Measurements from ENCODE around the gene CASP8.

Gene CASP8

DNA sequence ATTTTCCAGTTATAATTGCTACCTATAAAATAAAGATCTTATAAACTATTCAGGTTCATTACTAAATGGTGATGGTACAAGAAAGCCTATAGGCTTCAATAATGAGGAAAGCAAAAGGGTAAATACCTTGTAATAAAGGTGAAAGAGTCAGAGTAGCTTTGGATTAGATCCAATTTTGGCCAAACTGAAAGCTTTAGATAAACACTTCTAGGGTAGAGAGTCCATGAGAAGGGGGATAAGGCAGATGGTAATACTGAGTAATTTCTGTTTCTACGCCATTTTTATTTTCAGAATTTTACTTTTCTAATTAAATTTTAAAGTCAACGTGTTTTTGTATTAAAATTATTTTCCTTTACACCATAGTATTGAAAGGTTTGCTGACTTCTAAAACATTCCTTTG, 9.4 kb downstream of the CASP8 start:
- TF ChIP-seq, protein P1, sequence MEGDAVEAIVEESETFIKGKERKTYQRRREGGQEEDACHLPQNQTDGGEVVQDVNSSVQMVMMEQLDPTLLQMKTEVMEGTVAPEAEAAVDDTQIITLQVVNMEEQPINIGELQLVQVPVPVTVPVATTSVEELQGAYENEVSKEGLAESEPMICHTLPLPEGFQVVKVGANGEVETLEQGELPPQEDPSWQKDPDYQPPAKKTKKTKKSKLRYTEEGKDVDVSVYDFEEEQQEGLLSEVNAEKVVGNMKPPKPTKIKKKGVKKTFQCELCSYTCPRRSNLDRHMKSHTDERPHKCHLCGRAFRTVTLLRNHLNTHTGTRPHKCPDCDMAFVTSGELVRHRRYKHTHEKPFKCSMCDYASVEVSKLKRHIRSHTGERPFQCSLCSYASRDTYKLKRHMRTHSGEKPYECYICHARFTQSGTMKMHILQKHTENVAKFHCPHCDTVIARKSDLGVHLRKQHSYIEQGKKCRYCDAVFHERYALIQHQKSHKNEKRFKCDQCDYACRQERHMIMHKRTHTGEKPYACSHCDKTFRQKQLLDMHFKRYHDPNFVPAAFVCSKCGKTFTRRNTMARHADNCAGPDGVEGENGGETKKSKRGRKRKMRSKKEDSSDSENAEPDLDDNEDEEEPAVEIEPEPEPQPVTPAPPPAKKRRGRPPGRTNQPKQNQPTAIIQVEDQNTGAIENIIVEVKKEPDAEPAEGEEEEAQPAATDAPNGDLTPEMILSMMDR (IDR thresholded peaks at IDR 0.05; ENCODE audit: control insufficient read depth, insufficient read depth, low read depth, low read length, missing control alignments) = no peak
- DNase-seq (ENCODE audit: low read depth) = no peak
- H3K4me3 ChIP-seq (ENCODE audit: control insufficient read depth, low read depth, low read length) = no peak overlapping the region

- no peak for DNase-seq (ENCODE audit: low read depth)
- H3K4me3 ChIP-seq (ENCODE audit: control insufficient read depth, low read depth, low read length) = no peak overlapping the region
- TF ChIP-seq, protein P1 (IDR thresholded peaks at IDR 0.05; ENCODE audit: control insufficient read depth, insufficient read depth, low read depth, low read length, missing control alignments) = no peak
Observed at GRCh38 chr2:201270293-201271001, 10.1 kb downstream of the CASP8 start.

DNA sequence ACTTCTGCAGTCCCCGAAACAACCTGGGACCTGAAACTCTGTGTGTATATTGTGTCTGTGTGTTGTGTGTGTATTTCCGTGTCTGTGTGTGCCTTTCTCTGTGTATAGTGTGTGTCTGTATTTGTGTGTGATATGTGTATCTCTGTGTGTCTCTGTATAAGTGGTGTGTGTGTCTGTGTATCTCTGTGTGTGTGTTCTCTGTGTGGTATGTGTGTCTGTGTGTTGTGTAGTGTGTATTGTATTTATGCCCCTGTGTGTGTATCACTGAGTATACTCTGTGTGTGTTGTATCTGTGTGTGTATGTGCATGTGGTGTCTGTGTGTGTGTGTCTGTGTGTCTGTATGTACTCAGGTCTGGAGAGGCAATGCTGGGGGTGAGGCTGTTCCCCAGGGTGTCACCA, 11.6 kb downstream of the CASP8 start:
- no peak overlapping the region for H3K4me3 ChIP-seq (ENCODE audit: control insufficient read depth, low read depth, low read length)
- DNase-seq (ENCODE audit: low read depth) = no peak
- TF ChIP-seq, protein P1 (IDR thresholded peaks at IDR 0.05; ENCODE audit: control insufficient read depth, insufficient read depth, low read depth, low read length, missing control alignments) = no peak

GRCh38 chr2:201273330-201273983, 13.1 kb downstream of the CASP8 start:
- H3K4me3 ChIP-seq (ENCODE audit: control insufficient read depth, low read depth, low read length) = no peak overlapping the region
- TF ChIP-seq, protein P1 (IDR thresholded peaks at IDR 0.05; ENCODE audit: control insufficient read depth, insufficient read depth, low read depth, low read length, missing control alignments) = no peak
- DNase-seq (ENCODE audit: low read depth) = no peak

DNA sequence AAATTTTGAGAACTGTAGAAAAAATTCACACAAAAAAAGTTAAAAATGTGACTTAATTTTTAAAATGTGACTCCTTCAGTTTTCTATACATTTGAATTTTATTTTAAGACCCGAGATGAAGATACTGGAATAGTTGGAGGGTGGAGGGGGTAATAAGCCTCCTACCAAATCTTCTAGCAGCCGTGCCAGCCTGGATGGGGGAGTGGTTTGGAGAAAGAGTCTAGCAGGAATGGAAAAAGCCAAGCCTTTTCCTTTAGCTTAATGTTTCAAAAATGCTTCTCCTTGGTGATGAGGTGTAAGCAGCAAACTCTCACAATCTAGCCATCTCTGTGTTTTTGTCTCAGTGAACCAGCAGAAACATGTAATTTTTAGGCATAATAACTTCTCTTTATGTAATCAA, 14.7 kb downstream of the CASP8 start:
- TF ChIP-seq, protein P1 (IDR thresholded peaks at IDR 0.05; ENCODE audit: control insufficient read depth, insufficient read depth, low read depth, low read length, missing control alignments) = no peak
- no peak overlapping the region for H3K4me3 ChIP-seq (ENCODE audit: control insufficient read depth, low read depth, low read length)
- no peak for DNase-seq (ENCODE audit: low read depth)

DNA sequence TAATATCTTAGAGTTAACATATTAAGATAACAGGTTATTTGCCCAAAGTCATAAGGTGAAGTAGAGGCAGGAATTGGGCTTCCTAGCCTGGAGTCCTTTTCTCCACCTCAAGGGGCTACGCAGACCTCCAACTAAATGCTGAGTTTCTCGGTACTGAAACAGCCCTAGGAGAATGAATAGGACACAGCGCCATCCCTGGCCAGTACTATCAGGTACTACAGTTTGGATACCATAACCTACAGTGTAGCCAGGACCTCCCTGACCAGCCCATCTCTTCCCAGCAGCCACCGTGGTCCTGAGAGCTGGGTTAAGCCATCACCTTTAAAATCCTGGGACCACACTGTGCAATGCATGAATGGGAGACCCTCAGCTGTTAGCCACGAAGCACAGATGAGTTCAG, 15.7 kb downstream of the CASP8 start:
- no peak for DNase-seq (ENCODE audit: low read depth)
- no peak overlapping the region for H3K4me3 ChIP-seq (ENCODE audit: control insufficient read depth, low read depth, low read length)
- TF ChIP-seq, protein P1 (IDR thresholded peaks at IDR 0.05; ENCODE audit: control insufficient read depth, insufficient read depth, low read depth, low read length, missing control alignments) = no peak

All from AG09309 (cell line).